Astrocyte (in vitro differentiated cells and primary cell): ENCODE results near the gene CD300E. TPM values are rescaled to one million over a fixed set of nuclear protein-coding genes. Genes with fewer than 3 reads are reported as not detected.

Experiments used
- DNase-seq: peaks from one replicate; pipeline ENCODE4 v3.0.0-alpha.2; 2010; ENCODE audit warnings: low read depth
- FAIRE-seq: peaks from 2 replicates; lab custom pipeline; 2011; peaks lifted over from hg19 to GRCh38; lab: Jason Lieb, UNC
- H2AFZ ChIP-seq: 2 replicates; pipeline ENCODE4 v1.6.0; 2012; ENCODE audit warnings: low read depth, low read length, inconsistent platforms
- H3K27ac ChIP-seq: 2 replicates; pipeline ENCODE4 v1.5.1; 2011; ENCODE audit warnings: low read depth, low read length, inconsistent platforms
- H3K27me3 ChIP-seq: 2 replicates; pipeline ENCODE4 v1.6.0; 2011; ENCODE audit warnings: low read length, inconsistent platforms; ENCODE audit not compliant: insufficient read depth
- H3K36me3 ChIP-seq: 2 replicates; pipeline ENCODE4 v1.5.1; 2011; ENCODE audit warnings: low read length, inconsistent platforms; ENCODE audit not compliant: insufficient read depth
- H3K4me1 ChIP-seq: 2 replicates; pipeline ENCODE4 v1.5.1; 2011; ENCODE audit warnings: low read length, inconsistent platforms; ENCODE audit not compliant: insufficient read depth
- H3K4me2 ChIP-seq: 2 replicates; pipeline ENCODE4 v1.6.0; 2012; ENCODE audit warnings: low read length, inconsistent platforms
- H3K4me3 ChIP-seq: 2 replicates; pipeline ENCODE4 v1.5.1; 2011; ENCODE audit warnings: low read depth, mild to moderate bottlenecking, low read length, inconsistent platforms; ENCODE audit not compliant: insufficient read depth
- H3K79me2 ChIP-seq: 2 replicates; pipeline ENCODE4 v1.6.0; 2012; ENCODE audit warnings: mild to moderate bottlenecking, low read length, inconsistent platforms; ENCODE audit not compliant: insufficient read depth
- H3K9ac ChIP-seq: 2 replicates; pipeline ENCODE4 v1.6.0; 2012; ENCODE audit warnings: mild to moderate bottlenecking, low read length, inconsistent platforms
- H3K9me3 ChIP-seq: 2 replicates; pipeline ENCODE4 v1.5.1; 2012; ENCODE audit warnings: low read depth, mild to moderate bottlenecking, low read length, inconsistent platforms; ENCODE audit not compliant: insufficient read depth
- H4K20me1 ChIP-seq: 2 replicates; pipeline ENCODE4 v1.6.0; 2012; ENCODE audit warnings: low read length, inconsistent platforms; ENCODE audit not compliant: insufficient read depth
- H3K27ac Mint-ChIP-seq: one replicate; pipeline ENCODE4 v1.8.0; 2021; ENCODE audit warnings: mild to moderate bottlenecking, mixed read lengths; ENCODE audit not compliant: unreplicated experiment
- H3K27me3 Mint-ChIP-seq: one replicate; pipeline ENCODE4 v1.8.0; 2021; ENCODE audit warnings: low read depth, mixed read lengths; ENCODE audit not compliant: unreplicated experiment
- H3K36me3 Mint-ChIP-seq: one replicate; pipeline ENCODE4 v1.8.0; 2021; ENCODE audit warnings: low read depth, mixed read lengths; ENCODE audit not compliant: unreplicated experiment
- H3K4me1 Mint-ChIP-seq: one replicate; pipeline ENCODE4 v1.8.0; 2021; ENCODE audit warnings: low read depth, mixed read lengths; ENCODE audit not compliant: unreplicated experiment
- H3K4me3 Mint-ChIP-seq: one replicate; pipeline ENCODE4 v1.8.0; 2021; ENCODE audit warnings: mild to moderate bottlenecking, moderate library complexity, mixed read lengths; ENCODE audit not compliant: unreplicated experiment
- H3K9me3 Mint-ChIP-seq: one replicate; pipeline ENCODE4 v1.8.0; 2021; ENCODE audit warnings: mild to moderate bottlenecking, mixed read lengths; ENCODE audit not compliant: unreplicated experiment
- CTCF ChIP-seq: IDR thresholded peaks from 2 replicates; pipeline ENCODE4 v1.5.1; 2011; ENCODE audit warnings: low read depth, mild to moderate bottlenecking, inconsistent platforms, low read length, moderate library complexity; ENCODE audit not compliant: insufficient read depth
- EZH2 ChIP-seq: IDR thresholded peaks from 2 replicates; pipeline ENCODE4 v1.6.1; 2012; ENCODE audit warnings: mild to moderate bottlenecking, low read length, inconsistent platforms; ENCODE audit not compliant: insufficient read depth
- total RNA-seq: library from RNA; stranded (reverse); gene quantifications from 2 replicates; pipeline ENCODE4 v1.2.1, GENCODE V29; 2021

Gene CD300E
- total RNA-seq, 1 donor from 2014 or later, result not detected

DNA sequence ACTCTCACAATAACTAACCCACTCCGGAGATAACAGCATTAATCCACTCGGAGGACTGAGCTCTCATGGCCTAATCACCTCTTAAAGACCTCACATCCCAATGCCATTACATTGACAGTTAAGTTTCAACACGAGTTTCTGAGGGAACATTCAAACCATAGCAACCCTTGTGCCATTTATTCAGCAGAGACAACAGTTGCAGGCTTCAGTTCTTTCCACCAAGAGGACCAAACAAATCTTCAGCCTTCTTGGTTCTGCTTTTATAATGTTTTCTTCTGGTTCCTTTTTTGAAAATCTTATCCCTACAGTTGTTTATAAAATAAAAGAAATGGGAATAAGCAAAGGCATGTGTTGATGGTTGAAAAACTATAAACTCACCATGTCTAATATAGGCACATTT, 2.1 kb upstream of the CD300E start:
- Mint-ChIP-seq H3K4me1 (no peaks in the 10 kb centered on the region), H3K27me3 (peaks cover 73% of the 10 kb centered on the region), H3K27ac (no peak overlapping the region), H3K4me3 (no peak overlapping the region), H3K36me3 (no peaks in the 10 kb centered on the region), H3K9me3 (peaks cover 12% of the 10 kb centered on the region)
- Histone ChIP-seq H3K27ac (no peak overlapping the region), H3K9me3 (no peaks in the 10 kb centered on the region), H3K79me2 (no peaks in the 10 kb centered on the region), H3K9ac (no peak overlapping the region), H3K4me3 (no peak overlapping the region), H4K20me1 (no peaks in the 10 kb centered on the region), H2AFZ (no peak overlapping the region), H3K36me3 (no peaks in the 10 kb centered on the region), H3K4me2 (no peak overlapping the region), H3K4me1 (no peaks in the 10 kb centered on the region), H3K27me3 (no peaks in the 10 kb centered on the region)
- TF ChIP-seq CTCF, result no peak
- no peak for TF ChIP-seq EZH2
- no peak for DNase-seq
- no peak for FAIRE-seq

DNA sequence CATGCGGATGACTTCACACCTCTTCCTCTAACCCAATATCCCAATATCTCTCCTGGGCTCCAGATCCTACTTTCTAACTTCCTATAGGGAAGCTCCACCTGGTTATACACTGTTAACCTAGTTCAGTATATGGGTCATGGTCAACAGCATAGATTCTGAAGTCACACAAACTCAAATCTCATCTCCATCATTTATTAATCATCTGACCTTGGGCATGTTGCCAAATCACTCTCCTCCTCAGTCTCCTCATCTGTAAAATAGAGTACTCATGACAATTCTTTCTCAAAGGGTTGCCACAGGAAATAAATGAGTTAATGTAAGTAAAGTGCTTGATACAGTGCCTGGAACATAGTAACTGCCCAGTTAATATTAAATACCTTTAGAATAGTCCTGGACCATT, 593 bp upstream of the CD300E start:
- TF ChIP-seq CTCF, result no peak
- TF ChIP-seq EZH2, result no peak
- Histone ChIP-seq H3K27ac (no peak overlapping the region), H3K79me2 (no peaks in the 10 kb centered on the region), H2AFZ (no peak overlapping the region), H3K4me2 (no peak overlapping the region), H3K9me3 (no peaks in the 10 kb centered on the region), H3K27me3 (no peaks in the 10 kb centered on the region), H3K9ac (no peak overlapping the region), H3K4me1 (no peaks in the 10 kb centered on the region), H4K20me1 (no peaks in the 10 kb centered on the region), H3K36me3 (no peaks in the 10 kb centered on the region), H3K4me3 (no peak overlapping the region)
- DNase-seq (no peak), FAIRE-seq (no peak)
- Mint-ChIP-seq H3K27me3 (peaks cover 79% of the 10 kb centered on the region), H3K4me3 (no peak overlapping the region), H3K4me1 (no peaks in the 10 kb centered on the region), H3K27ac (no peak overlapping the region), H3K36me3 (no peaks in the 10 kb centered on the region), H3K9me3 (peaks cover 12% of the 10 kb centered on the region)

DNA sequence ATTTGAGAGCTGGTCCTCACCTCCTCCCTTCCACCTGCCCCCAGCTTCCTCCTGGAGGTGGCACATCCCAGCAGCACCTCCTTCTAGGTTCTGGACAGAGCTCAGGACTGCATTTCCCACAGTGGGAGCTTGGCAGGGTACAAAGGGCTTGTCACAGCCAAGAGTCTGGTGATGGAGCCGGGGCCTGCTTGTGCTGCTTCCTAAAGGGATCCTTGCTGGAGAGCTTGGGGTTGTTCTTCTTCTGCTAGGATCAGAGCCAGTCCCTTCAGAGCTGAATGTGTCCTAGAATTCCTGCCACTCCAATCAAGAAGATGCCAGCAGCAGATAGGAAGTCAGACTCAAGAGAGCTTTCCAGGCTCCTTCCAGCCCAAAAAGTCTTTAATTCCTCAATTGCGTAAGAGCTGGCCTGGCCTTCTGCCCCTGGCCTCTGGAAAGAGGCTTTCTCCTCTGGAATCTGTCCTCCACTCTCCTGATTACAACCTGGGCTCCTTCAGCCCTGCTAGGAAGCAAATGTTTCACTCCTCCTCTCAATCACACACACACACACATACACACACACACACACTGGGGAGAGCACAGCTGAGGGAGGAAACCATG, 4.4 kb downstream of the CD300E start:
- no peak overlapping the region for H3K27ac Mint-ChIP-seq

More for the DNA sequence above, 4.4 kb downstream of the CD300E start:
- Histone ChIP-seq H4K20me1 (no peaks in the 10 kb centered on the region), H3K27ac (no peak overlapping the region), H3K36me3 (no peaks in the 10 kb centered on the region), H3K4me3 (no peak overlapping the region), H3K79me2 (no peaks in the 10 kb centered on the region), H3K4me2 (no peak overlapping the region), H3K9ac (no peak overlapping the region), H3K4me1 (no peaks in the 10 kb centered on the region), H2AFZ (no peak overlapping the region), H3K27me3 (no peaks in the 10 kb centered on the region), H3K9me3 (no peaks in the 10 kb centered on the region)
- Mint-ChIP-seq H3K27me3 (peaks cover 79% of the 10 kb centered on the region), H3K36me3 (no peaks in the 10 kb centered on the region), H3K9me3 (no peaks in the 10 kb centered on the region), H3K4me1 (no peaks in the 10 kb centered on the region), H3K4me3 (no peak overlapping the region)
- FAIRE-seq (no peak), DNase-seq (no peak)
- TF ChIP-seq CTCF (no peak), EZH2 (no peak)
